CD1c-positive myeloid dendritic cell (primary cell): ENCODE data around the gene CMA1.

Experiments
- DNase-seq: peaks from one replicate; pipeline ENCODE4 v3.0.0-alpha.2; 2016; ENCODE audit errors: extremely low spot score

Gene CMA1

GRCh38 chr14:24465805-24466204 is 42.3 kb downstream of the CMA1 start:
- DNase-seq: no peak

- no peak for DNase-seq
Observed at GRCh38 chr14:24465368-24465767, 42.7 kb downstream of the CMA1 start.

GRCh38 chr14:24463884-24464785 is 43.9 kb downstream of the CMA1 start:
- no peak for DNase-seq

GRCh38 chr14:24463017-24463883 is 44.8 kb downstream of the CMA1 start:
- DNase-seq: no peak

GRCh38 chr14:24461336-24461735 is 46.7 kb downstream of the CMA1 start:
- no peak for DNase-seq

GRCh38 chr14:24459331-24459730 is 48.7 kb downstream of the CMA1 start:
- no peak for DNase-seq

- no peak for DNase-seq
Observed at GRCh38 chr14:24458736-24459135, 49.3 kb downstream of the CMA1 start.

GRCh38 chr14:24456980-24457379 is 51.1 kb downstream of the CMA1 start:
- DNase-seq: no peak
